SK-N-SH (cell line): ENCODE measurements around the gene NTSR2.

Source experiments
- EZH2phosphoT487 ChIP-seq: fragments of 200-600 bp; sonication (generic); IDR thresholded peaks from 2 replicates; pipeline ENCODE4 v1.6.1; 2017; ENCODE audit warnings: low read depth, mixed run types, mild to moderate bottlenecking, antibody characterized with exemption, moderate library complexity, borderline replicate concordance
- FOXJ3 ChIP-seq: sonication (generic); formaldehyde crosslinking; IDR thresholded peaks from 2 replicates; pipeline ENCODE4 v1.5.1; 2020; ENCODE audit warnings: mild to moderate bottlenecking, missing genetic modification reagents
- JUND ChIP-seq: IDR thresholded peaks from 2 replicates; pipeline ENCODE4 v1.4.0; 2012
- NFIC ChIP-seq: IDR thresholded peaks from 2 replicates; pipeline ENCODE4 v1.4.0; 2012; ENCODE audit warnings: borderline replicate concordance
- POLR2AphosphoS5 ChIP-seq: IDR thresholded peaks from 2 replicates; pipeline ENCODE4 v1.6.1; 2012; ENCODE audit warnings: low read depth, low read length
- TF ChIP-seq, protein P1 (sequence below): fragments of 200-600 bp; sonication (generic); IDR thresholded peaks from 2 replicates; pipeline ENCODE4 v1.6.1; 2017; ENCODE audit warnings: antibody characterized with exemption, mild to moderate bottlenecking, moderate library complexity
- TF ChIP-seq, protein P2 (sequence below): IDR thresholded peaks from 2 replicates; pipeline ENCODE4 v1.6.1; 2012; ENCODE audit warnings: mild to moderate bottlenecking, low read depth, low read length, moderate library complexity

DNA sequence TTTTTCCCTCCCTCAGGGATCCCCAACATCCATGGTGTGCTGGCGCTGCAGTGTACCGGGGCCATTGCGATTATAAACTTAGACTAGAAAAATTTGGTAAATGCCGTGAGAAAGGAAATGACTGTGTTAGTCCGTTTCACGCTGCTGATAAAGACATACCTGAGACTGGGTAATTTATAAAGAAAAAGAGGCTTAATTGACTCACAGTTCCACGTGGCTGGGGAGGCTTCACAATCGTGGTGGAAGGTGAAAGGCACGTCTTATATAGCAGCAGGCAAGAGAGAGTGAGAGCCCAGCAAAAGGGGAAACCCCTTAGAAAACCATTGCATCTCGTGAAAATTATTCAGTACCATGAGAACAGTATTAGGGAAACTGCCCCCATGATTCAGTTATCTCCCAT lies 44.3 kb downstream of the NTSR2 start:
- no peak for TF ChIP-seq JUND
- TF ChIP-seq, protein P1, sequence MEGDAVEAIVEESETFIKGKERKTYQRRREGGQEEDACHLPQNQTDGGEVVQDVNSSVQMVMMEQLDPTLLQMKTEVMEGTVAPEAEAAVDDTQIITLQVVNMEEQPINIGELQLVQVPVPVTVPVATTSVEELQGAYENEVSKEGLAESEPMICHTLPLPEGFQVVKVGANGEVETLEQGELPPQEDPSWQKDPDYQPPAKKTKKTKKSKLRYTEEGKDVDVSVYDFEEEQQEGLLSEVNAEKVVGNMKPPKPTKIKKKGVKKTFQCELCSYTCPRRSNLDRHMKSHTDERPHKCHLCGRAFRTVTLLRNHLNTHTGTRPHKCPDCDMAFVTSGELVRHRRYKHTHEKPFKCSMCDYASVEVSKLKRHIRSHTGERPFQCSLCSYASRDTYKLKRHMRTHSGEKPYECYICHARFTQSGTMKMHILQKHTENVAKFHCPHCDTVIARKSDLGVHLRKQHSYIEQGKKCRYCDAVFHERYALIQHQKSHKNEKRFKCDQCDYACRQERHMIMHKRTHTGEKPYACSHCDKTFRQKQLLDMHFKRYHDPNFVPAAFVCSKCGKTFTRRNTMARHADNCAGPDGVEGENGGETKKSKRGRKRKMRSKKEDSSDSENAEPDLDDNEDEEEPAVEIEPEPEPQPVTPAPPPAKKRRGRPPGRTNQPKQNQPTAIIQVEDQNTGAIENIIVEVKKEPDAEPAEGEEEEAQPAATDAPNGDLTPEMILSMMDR = no peak
- no peak for TF ChIP-seq EZH2phosphoT487
- TF ChIP-seq POLR2AphosphoS5 = no peak
- TF ChIP-seq, protein P2, sequence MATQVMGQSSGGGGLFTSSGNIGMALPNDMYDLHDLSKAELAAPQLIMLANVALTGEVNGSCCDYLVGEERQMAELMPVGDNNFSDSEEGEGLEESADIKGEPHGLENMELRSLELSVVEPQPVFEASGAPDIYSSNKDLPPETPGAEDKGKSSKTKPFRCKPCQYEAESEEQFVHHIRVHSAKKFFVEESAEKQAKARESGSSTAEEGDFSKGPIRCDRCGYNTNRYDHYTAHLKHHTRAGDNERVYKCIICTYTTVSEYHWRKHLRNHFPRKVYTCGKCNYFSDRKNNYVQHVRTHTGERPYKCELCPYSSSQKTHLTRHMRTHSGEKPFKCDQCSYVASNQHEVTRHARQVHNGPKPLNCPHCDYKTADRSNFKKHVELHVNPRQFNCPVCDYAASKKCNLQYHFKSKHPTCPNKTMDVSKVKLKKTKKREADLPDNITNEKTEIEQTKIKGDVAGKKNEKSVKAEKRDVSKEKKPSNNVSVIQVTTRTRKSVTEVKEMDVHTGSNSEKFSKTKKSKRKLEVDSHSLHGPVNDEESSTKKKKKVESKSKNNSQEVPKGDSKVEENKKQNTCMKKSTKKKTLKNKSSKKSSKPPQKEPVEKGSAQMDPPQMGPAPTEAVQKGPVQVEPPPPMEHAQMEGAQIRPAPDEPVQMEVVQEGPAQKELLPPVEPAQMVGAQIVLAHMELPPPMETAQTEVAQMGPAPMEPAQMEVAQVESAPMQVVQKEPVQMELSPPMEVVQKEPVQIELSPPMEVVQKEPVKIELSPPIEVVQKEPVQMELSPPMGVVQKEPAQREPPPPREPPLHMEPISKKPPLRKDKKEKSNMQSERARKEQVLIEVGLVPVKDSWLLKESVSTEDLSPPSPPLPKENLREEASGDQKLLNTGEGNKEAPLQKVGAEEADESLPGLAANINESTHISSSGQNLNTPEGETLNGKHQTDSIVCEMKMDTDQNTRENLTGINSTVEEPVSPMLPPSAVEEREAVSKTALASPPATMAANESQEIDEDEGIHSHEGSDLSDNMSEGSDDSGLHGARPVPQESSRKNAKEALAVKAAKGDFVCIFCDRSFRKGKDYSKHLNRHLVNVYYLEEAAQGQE = no peak
- TF ChIP-seq FOXJ3 (CRISPR knock-in tag) = no peak
- TF ChIP-seq NFIC = no peak
